HG02885 (cell line): ENCODE data around the gene NRIP1.

Experiments used
- ATAC-seq: cut with Tn5 transposase; IDR thresholded peaks from one replicate; pipeline ENCODE4 v1.9.1; 2021; ENCODE audit warnings: mild to moderate bottlenecking; ENCODE audit not compliant: unreplicated experiment, poor library complexity

Gene NRIP1

GRCh38 chr21:14987370-14988170 is 77.2 kb downstream of the NRIP1 start:
- ATAC-seq: no peak

- ATAC-seq: no peak
These were observed 79.5 kb downstream of the NRIP1 start for GRCh38 chr21:14985306-14985705.

- ATAC-seq: no peak
These were observed 82.5 kb downstream of the NRIP1 start for GRCh38 chr21:14982336-14982735.

GRCh38 chr21:14981246-14981645 is 83.6 kb downstream of the NRIP1 start:
- ATAC-seq: no peak

GRCh38 chr21:14979264-14979663 is 85.5 kb downstream of the NRIP1 start:
- ATAC-seq: no peak

- no peak for ATAC-seq
These were observed 87.0 kb downstream of the NRIP1 start for GRCh38 chr21:14977814-14978213.

GRCh38 chr21:14975136-14975919 is 89.5 kb downstream of the NRIP1 start:
- ATAC-seq: no peak

- ATAC-seq: no peak
These were observed 92.1 kb downstream of the NRIP1 start for GRCh38 chr21:14972678-14973077.

- no peak for ATAC-seq
These were observed 96.0 kb downstream of the NRIP1 start for GRCh38 chr21:14968821-14969220.

GRCh38 chr21:14968029-14968428 is 96.8 kb downstream of the NRIP1 start:
- no peak for ATAC-seq

GRCh38 chr21:14964621-14965020 is 100.2 kb downstream of the NRIP1 start:
- ATAC-seq: no peak

GRCh38 chr21:14962217-14962616 is 102.6 kb downstream of the NRIP1 start:
- ATAC-seq: no peak

GRCh38 chr21:14961502-14961901 is 103.3 kb downstream of the NRIP1 start:
- no peak for ATAC-seq

- ATAC-seq: no peak
These were observed 105.5 kb downstream of the NRIP1 start for GRCh38 chr21:14959343-14959742.

GRCh38 chr21:14957836-14958235 is 107.0 kb downstream of the NRIP1 start:
- ATAC-seq: no peak

- no peak for ATAC-seq
These were observed 108.0 kb downstream of the NRIP1 start for GRCh38 chr21:14956807-14957206.

- ATAC-seq: no peak
These were observed 108.8 kb downstream of the NRIP1 start for GRCh38 chr21:14955936-14956520.

- no peak for ATAC-seq
These were observed 111.9 kb downstream of the NRIP1 start for GRCh38 chr21:14952916-14953315.

- ATAC-seq: no peak
These were observed 115.2 kb downstream of the NRIP1 start for GRCh38 chr21:14949603-14950002.

- no peak for ATAC-seq
These were observed 117.1 kb downstream of the NRIP1 start for GRCh38 chr21:14947613-14948160.

- ATAC-seq: no peak
These were observed 119.6 kb downstream of the NRIP1 start for GRCh38 chr21:14945176-14945575.
